NCI-H1417 (cell line): ENCODE results near the gene PCDHB6.
"Not testable (repeated sequence)": the region's sequence is repeated elsewhere in the genome, so short reads cannot be mapped to it uniquely, and the experiment has no call there.

ENCODE experiments used
- DNase-seq, 3 experiments: peaks; one replicate each; lab custom pipeline; 2025; lab: John Stamatoyannopoulos, UW

PCDHB6 gene

DNA sequence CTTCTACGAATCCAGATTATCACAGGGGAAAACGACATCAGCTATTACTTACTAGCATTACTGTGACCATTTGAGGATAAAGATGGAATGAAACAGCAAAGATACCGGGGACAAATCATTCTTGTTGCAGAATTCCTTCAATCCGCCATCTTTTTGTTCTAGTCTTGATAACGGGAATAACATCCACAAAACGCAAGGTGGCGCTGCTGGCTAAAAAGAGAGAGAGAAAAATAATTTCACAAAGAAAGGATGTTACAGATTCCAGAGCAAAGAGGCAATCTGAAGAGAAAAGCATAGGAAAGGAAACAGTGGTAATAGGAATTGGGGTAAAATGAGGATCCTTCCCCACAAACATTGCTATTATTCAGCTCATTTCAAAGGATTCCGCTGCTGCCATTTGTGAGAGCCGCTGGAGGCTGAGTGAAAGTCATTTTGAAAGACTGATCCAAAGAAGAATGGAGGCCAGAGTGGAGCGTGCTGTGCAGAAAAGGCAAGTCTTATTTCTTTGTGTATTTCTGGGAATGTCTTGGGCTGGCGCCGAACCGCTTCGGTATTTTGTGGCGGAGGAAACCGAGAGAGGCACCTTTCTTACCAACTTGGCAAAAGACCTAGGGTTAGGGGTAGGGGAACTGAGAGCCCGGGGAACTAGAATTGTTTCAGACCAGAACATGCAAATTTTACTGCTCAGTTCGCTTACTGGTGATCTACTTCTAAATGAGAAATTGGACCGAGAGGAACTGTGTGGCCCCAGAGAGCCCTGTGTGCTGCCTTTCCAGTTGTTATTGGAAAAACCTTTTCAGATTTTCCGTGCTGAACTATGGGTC lies 22.7 kb downstream of the PCDHB6 start, which contains the start of gene PCDHB7:
Gene PCDHB7, plus strand, starts transcription at position 264 of the 824 bp plus-strand sequence. Its CDS starts 192 bp downstream, at position 456.
- peak in 1 of 3 experiments; percentile 37 for DNase-seq

DNA sequence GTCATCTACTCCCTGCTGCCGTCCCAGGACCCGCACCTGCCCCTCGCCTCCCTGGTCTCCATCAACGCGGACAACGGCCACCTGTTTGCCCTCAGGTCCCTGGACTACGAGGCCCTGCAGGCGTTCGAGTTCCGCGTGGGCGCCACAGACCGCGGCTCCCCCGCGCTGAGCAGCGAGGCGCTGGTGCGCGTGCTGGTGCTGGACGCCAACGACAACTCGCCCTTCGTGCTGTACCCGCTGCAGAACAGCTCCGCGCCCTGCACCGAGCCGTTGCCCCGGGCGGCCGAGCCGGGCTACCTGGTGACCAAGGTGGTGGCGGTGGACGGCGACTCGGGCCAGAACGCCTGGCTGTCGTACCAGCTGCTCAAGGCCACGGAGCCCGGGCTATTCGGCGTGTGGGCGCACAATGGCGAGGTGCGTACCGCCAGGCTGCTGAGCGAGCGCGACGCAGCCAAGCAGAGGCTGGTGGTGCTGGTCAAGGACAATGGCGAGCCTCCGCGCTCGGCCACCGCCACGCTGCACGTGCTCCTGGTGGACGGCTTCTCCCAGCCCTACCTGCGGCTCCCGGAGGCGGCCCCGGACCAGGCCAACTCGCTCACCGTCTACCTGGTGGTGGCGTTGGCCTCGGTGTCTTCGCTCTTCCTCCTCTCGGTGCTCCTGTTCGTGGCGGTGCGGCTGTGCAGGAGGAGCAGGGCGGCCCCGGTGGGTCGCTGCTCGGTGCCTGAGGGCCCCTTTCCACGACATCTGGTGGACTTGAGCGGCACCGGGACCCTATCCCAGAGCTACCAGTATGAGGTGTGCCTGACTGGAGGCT lies 24.6 kb downstream of the PCDHB6 start:
- not testable (repeated sequence) for DNase-seq

DNA sequence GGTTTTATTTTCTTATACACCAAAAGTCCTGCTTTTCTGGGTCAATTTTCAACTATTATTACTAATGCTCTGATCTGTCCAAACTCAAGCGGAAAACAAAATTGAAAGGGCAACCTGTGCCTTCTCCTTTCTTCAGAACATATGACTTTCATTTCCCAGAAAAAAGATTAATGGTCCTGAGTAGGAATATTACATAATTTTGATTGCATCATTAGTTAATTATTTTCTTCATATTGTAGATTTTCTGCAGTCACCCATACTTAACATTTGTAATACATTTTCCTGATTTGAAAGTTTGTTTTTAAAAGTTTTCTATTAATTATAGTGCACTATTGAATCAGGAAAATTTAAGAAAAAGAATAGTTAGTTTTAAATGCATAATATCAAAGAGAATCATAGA lies 26.1 kb downstream of the PCDHB6 start:
- no peak for DNase-seq

DNA sequence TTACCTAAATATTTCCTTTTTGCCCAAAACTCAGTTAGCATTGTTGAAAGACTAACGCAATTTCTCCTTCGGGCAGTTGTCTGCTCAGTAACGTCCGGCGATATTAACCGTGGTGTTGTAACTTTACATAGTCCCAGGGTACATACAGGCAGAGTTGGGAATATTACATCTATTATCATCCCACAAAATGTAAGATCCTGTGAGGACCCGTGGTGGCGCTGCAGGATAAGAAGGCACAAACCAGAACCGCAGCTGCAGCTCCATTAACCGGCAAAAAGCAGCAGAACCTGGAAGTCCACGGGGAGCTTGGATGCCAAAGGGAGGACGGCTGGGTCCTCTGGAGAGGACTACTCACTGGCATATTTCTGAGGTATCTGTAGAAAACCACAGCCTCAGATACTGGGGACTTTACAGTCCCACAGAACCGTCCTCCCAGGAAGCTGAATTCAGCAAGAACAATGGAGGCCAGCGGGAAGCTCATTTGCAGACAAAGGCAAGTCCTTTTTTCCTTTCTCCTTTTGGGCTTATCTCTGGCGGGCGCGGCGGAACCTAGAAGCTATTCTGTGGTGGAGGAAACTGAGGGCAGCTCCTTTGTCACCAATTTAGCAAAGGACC lies 27.8 kb downstream of the PCDHB6 start, which contains the start of gene PCDHB8:
Gene PCDHB8, plus strand, starts transcription at position 214 of the 615 bp plus-strand sequence. Its CDS starts 245 bp downstream, at position 459.
- DNase-seq, result not testable (repeated sequence)

DNA sequence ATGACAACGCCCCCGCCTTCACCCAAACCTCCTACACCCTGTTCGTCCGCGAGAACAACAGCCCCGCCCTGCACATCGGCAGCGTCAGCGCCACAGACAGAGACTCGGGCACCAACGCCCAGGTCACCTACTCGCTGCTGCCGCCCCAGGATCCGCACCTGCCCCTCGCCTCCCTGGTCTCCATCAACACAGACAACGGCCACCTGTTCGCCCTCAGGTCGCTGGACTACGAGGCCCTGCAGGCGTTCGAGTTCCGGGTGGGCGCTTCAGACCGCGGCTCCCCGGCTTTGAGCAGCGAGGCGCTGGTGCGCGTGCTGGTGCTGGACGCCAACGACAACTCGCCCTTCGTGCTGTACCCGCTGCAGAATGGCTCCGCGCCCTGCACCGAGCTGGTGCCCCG lies 29.5 kb downstream of the PCDHB6 start:
- DNase-seq, result not testable (repeated sequence)

DNA sequence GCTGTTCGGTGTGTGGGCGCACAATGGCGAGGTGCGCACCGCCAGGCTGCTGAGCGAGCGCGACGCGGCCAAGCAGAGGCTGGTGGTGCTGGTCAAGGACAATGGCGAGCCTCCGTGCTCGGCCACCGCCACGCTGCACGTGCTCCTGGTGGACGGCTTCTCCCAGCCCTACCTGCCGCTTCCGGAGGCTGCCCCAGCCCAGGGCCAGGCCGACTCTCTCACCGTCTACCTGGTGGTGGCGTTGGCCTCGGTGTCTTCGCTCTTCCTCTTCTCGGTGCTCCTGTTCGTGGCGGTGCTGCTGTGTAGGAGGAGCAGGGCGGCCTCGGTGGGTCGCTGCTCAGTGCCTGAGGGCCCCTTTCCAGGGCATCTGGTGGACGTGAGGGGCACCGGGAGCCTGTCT lies 30.0 kb downstream of the PCDHB6 start:
- not testable (repeated sequence) for DNase-seq

DNA sequence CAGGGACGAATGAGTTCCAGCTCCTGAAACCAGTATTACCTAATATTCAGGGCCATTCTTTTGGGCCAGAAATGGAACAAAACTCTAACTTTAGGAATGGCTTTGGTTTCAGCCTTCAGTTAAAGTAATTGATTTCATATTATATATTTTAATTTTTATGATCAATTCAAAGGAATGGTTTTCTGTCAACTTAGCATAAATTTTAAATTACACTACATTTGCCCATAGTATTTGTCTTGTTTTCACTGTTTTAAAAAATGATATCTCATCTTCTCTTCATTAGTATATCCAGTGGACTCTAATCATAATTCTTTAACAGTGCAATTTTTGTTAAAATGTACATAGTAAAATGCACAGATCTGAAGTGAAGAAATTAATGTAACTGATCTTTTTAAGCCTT lies 30.5 kb downstream of the PCDHB6 start:
- no peak for DNase-seq

DNA sequence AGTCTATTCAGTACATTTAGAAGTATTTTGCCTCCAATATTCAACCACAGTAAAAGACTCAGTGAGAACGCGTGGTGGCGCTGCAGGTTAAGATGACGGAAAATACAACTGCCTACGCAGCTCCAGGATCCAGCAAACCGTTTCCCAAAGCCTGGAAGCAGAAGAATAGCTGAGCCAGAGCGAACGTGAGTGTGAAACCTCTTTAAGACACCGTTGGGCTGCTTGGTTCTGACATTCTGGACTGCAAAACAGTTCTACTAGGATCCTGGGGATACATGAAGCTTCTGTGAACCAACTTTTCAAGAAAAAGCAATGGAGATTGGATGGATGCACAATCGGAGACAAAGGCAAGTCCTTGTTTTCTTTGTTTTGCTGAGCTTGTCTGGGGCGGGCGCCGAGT lies 32.4 kb downstream of the PCDHB6 start, which contains the start of gene PCDHB16:
Gene PCDHB16, plus strand, starts transcription at position 140 of the 400 bp plus-strand sequence. Its CDS starts 173 bp downstream, at position 313.
- DNase-seq, result no peak

DNA sequence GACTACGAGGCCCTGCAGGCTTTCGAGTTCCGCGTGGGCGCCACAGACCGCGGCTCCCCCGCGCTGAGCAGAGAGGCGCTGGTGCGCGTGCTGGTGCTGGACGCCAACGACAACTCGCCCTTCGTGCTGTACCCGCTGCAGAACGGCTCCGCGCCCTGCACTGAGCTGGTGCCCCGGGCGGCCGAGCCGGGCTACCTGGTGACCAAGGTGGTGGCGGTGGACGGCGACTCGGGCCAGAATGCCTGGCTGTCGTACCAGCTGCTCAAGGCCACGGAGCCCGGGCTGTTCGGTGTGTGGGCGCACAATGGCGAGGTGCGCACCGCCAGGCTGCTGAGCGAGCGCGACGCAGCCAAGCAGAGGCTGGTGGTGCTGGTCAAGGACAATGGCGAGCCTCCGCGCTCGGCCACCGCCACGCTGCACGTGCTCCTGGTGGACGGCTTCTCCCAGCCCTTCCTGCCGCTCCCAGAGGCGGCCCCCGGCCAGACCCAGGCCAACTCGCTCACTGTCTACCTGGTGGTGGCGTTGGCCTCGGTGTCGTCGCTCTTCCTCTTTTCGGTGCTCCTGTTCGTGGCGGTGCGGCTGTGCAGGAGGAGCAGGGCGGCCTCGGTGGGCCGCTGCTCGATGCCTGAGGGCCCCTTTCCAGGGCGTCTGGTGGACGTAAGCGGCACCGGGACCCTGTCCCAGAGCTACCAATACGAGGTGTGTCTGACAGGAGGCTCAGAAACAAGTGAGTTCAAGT lies 34.4 kb downstream of the PCDHB6 start:
- DNase-seq, result not testable (repeated sequence)

DNA sequence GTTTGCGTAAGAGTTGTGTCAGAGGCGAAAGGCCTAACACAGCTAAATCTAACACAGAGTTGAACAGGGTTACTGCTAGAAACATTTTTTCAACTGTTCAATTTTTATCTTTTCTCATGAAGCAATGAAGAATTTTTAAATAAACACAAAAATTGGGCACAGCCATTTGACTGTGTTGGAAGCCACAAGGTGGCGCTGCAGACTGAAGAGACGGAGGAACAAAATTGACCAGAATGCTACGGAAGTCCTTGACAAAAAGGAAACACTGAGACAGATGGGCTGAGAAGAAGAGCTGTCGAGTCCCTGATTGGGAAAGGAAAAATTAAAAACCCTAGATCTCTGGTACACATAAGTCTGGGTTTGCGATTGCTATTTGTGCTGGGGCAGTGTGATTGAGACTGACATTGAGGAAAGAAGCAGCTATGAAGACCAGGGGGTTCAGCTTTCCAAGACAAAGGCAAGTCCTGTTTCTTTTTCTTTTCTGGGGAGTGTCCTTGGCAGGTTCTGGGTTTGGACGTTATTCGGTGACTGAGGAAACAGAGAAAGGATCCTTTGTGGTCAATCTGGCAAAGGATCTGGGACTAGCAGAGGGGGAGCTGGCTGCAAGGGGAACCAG lies 37.1 kb downstream of the PCDHB6 start, which contains the start of gene PCDHB9:
Gene PCDHB9, plus strand, starts transcription at position 265 of the 616 bp plus-strand sequence. Its CDS starts 158 bp downstream, at position 423.
- DNase-seq, result peak; percentile 18 to 71 (median 66)

DNA sequence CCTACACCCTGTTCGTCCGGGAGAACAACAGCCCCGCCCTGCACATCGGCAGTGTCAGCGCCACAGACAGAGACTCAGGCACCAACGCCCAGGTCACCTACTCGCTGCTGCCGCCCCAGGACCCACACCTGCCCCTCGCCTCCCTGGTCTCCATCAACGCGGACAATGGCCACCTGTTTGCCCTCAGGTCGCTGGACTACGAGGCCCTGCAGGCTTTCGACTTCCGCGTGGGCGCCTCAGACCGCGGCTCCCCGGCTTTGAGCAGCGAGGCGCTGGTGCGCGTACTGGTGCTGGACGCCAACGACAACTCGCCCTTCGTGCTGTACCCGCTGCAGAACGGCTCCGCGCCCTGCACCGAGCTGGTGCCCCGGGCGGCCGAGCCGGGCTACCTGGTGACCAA lies 38.8 kb downstream of the PCDHB6 start:
- not testable (repeated sequence) for DNase-seq

DNA sequence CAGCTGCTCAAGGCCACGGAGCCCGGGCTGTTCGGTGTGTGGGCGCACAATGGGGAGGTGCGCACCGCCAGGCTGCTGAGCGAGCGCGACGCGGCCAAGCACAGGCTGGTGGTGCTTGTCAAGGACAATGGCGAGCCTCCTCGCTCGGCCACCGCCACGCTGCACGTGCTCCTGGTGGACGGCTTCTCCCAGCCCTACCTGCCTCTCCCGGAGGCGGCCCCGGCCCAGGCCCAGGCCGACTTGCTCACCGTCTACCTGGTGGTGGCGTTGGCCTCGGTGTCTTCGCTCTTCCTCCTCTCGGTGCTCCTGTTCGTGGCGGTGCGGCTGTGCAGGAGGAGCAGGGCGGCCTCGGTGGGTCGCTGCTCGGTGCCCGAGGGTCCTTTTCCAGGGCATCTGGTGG lies 39.3 kb downstream of the PCDHB6 start:
- not testable (repeated sequence) for DNase-seq

DNA sequence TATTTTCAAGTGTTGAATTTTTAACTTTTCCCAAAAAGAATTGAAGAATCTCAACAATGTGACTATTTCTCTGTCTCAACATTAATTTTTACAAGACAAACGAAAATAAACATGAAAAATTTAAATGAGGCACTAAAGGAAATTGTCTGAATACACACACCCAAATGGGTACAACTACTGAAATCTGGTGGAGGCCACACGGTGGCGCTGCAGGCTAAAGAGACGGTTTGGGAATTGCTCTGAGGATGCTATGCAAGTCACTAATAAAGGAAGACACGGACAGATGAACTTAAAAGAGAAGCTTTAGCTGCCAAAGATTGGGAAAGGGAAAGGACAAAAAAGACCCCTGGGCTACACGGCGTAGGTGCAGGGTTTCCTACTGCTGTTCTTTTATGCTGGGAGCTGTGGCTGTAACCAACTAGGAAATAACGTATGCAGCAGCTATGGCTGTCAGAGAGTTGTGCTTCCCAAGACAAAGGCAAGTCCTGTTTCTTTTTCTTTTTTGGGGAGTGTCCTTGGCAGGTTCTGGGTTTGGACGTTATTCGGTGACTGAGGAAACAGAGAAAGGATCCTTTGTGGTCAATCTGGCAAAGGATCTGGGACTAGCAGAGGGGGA lies 42.4 kb downstream of the PCDHB6 start, which contains the start of gene PCDHB10:
Gene PCDHB10, plus strand, starts transcription at position 244 of the 616 bp plus-strand sequence. Its CDS starts 200 bp downstream, at position 444.
- DNase-seq, result peak; percentile 32 to 86 (median 70)

DNA sequence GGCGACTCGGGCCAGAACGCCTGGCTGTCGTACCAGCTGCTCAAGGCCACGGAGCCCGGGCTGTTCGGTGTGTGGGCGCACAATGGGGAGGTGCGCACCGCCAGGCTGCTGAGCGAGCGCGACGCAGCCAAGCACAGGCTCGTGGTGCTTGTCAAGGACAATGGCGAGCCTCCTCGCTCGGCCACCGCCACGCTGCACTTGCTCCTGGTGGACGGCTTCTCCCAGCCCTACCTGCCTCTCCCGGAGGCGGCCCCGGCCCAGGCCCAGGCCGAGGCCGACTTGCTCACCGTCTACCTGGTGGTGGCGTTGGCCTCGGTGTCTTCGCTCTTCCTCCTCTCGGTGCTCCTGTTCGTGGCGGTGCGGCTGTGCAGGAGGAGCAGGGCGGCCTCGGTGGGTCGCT lies 44.5 kb downstream of the PCDHB6 start:
- not testable (repeated sequence) for DNase-seq

DNA sequence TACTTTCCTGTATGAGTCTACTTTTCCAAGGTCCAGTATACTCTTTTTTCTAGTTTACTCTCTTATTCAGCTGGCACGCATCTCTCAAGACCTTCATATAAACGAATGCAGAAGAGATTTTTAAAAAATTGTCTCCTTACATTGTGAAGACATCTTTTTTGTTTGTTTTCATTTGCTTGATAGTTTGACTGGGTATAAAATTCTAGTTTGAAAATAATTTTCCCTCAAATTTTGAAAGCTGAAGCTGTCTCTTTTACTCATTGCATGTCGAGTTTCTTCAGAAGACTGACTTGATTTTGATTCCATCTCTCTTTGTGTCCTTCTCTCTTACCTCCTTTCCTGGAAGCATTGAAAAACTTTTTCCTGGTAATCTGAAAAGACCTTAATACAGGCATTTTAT lies 46.5 kb downstream of the PCDHB6 start:
- DNase-seq, result no peak

DNA sequence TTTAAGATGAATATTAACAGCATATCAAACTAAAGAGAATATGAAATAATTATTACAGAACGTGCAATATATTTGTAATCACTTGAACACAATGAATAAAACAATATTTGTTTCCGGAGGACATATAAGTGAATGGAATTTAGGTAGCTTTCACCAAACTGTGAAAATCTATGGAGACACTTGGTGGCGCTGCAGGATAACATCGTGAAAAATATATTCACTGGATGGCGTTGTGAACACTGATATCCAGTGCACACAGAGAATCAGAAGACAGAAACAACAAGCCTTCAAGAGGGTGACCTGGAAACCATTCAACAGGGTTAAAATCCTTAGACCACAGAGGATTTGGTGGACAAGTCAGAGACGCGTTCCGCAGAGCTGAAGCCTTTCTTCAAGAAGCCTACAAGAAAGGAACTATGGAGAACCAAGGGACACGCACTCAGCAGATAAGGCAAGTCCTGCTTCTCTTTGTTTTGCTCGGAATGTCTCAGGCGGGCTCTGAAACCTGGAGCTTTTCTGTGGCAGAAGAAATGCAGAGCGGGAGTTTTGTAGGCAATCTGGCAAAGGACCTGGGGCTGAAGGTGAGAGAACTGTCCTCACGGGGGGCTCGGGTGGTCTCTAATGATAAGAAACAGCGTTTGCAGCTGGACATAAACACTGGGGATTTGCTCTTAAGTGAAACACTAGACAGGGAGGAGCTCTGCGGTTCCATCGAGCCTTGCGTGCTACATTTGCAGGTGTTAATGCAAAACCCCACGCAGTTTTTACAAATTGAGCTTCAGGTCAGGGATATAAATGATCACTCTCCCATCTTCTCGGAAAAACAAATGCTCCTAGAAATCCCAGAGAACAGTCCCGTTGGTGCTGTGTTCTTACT lies 49.7 kb downstream of the PCDHB6 start, which contains the start of gene PCDHB11:
Gene PCDHB11, plus strand, starts transcription at position 269 of the 877 bp plus-strand sequence. Its CDS starts 148 bp downstream, at position 417.
- peak in 1 of 3 experiments; percentile 88 for DNase-seq

DNA sequence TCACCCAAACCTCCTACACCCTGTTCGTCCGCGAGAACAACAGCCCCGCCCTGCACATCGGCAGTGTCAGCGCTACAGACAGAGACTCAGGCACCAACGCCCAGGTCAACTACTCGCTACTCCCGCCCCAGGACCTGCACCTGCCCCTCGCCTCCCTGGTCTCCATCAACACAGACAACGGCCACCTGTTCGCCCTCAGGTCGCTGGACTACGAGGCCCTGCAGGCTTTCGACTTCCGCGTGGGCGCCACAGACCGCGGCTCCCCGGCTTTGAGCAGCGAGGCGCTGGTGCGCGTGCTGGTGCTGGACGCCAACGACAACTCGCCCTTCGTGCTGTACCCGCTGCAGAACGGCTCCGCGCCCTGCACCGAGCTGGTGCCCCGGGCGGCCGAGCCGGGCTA lies 51.3 kb downstream of the PCDHB6 start:
- not testable (repeated sequence) for DNase-seq

DNA sequence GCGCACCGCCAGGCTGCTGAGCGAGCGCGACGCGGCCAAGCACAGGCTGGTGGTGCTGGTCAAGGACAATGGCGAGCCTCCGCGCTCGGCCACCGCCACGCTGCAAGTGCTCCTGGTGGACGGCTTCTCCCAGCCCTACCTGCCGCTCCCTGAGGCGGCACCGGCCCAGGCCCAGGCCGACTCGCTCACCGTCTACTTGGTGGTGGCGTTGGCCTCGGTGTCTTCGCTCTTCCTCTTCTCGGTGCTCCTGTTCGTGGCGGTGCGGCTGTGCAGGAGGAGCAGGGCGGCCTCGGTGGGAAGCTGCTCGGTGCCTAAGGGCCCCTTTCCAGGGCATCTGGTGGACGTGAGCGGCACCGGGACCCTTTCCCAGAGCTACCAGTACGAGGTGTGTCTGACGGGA lies 51.8 kb downstream of the PCDHB6 start:
- DNase-seq, result not testable (repeated sequence)
